Right lobe of liver (tissue), 6 donors: Measurements from ENCODE around the gene PRSS16. TPM values are rescaled to one million over a fixed set of nuclear protein-coding genes. Genes with fewer than 3 reads are reported as not detected.

Experiments
- ATAC-seq, 4 donors: fragments of 200-7000 bp; cut with Tn5 transposase; one replicate each; pipeline ENCODE4 v1.9.1; 2020; ENCODE audit warnings: mild to moderate bottlenecking in 4 of 4, moderate library complexity in 4 of 4
- DNase-seq, 3 donors: peaks; one replicate each; pipeline ENCODE4 v3.0.0-alpha.2; 2020
- H3K27ac ChIP-seq, 3 donors: fragments of 200-600 bp; one replicate each; pipeline ENCODE4 v1.8.0; 2022
- H3K27me3 ChIP-seq, 2 donors: fragments of 200-600 bp; one replicate each; pipeline ENCODE4 v1.8.0; 2022
- H3K36me3 ChIP-seq, 4 donors: fragments of 200-600 bp; sonication (generic) in 1 of 4; one replicate each; pipeline versions ENCODE4 v1.5.1 to v1.8.0; 2017 to 2022; ENCODE audit warnings: control low read depth in 1 of 4
- H3K4me1 ChIP-seq, 4 donors: fragments of 200-600 bp; sonication (generic) in 1 of 4; one replicate each; pipeline versions ENCODE4 v1.5.1 to v1.8.0; 2017 to 2022; ENCODE audit warnings: control low read depth in 1 of 4
- H3K4me3 ChIP-seq, 3 donors: fragments of 200-600 bp; one replicate each; pipeline ENCODE4 v1.8.0; 2022
- H3K9me3 ChIP-seq, 4 donors: fragments of 200-600 bp; sonication (generic) in 1 of 4; one replicate each; pipeline versions ENCODE4 v1.5.1 to v1.8.0; 2017 to 2022; ENCODE audit warnings: control low read depth in 1 of 4
- POLR2A ChIP-seq: fragments of 450-650 bp; IDR thresholded peaks from one replicate; pipeline ENCODE4 v1.6.1; 2017; ENCODE audit warnings: antibody characterized with exemption, mild to moderate bottlenecking
- WGBS: methylation state at CpG from one replicate; pipeline ENCODE4 v1.1.6; 2018; ENCODE audit warnings: low coverage, low lambda C conversion rate; ENCODE audit not compliant: insufficient coverage; ENCODE audit errors: missing lambda C conversion rate; 5-methylcytosine and 5-hydroxymethylcytosine counted together
- intact Hi-C, 2 donors: fragments of 100-400 bp; cut with DNase I; formaldehyde crosslinking; loops; one replicate each; pipeline versions ENCODE4 v1.11.2 to v1.14.1; 2022
- total RNA-seq, 6 experiments: library from RNA; depleted of rRNA in 2 of 6; stranded (reverse); fragments of >200 nt in 2 of 6; fragmentation: NEBNext Ultra II Directional in 3 of 6; extraction: Animal tissue kit (Norgen Biotek cat#: 25700) in 3 of 6; gene quantifications; one replicate each; pipeline versions ENCODE4 v1.1.0 to v1.2.4, GENCODE V29; 2016 to 2023
- TF ChIP-seq, protein P1 (sequence below), 4 donors: fragments of 200-600 bp in 3 of 4; fragments of 450-650 bp in 1 of 4; IDR thresholded peaks; one replicate each; pipeline versions ENCODE4 v1.5.1 to v1.8.0; 2016 to 2022; ENCODE audit warnings: antibody characterized with exemption in 4 of 4, mild to moderate bottlenecking in 2 of 4
- donor health status: DM: no; HTN: yes; CAD: no.
- donor health status: DM: no; HTN: no; CAD: no.
- donor health status: DM: no; HTN: no; CAD: no.
- donor health status: DM: no; HTN: yes; CAD: no.
- donor health status: DM: no; HTN: yes; CAD: no.

Gene PRSS16
- total RNA-seq, 6 experiments from 2014 or later = 0.29 to 0.37 TPM; not detected in 4

DNA sequence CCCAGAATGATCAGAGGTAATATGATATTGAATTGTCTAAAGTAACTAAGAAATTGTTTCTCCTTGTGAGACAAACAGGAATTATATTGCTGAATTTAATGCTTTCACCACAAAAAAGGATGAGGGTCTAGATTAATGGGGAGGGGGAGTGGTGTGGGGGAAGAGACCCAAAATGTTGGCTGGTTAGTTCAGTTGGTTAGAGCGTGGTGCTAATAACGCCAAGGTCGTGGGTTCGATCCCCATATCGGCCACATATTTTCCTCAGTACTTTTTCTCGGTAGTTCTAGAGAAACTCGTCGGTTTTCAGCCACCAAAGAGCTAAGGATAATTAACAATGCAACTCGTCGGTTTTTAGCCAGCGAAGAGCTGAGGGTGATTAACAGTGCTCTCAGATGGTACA lies 26.3 kb downstream of the PRSS16 start:
- DNase-seq (no peak), ATAC-seq (no peak)
- Histone ChIP-seq H3K27ac (no peak overlapping the region), H3K9me3 (no peaks in the 10 kb centered on the region), H3K4me1 (no peaks in the 10 kb centered on the region), H3K4me3 (no peak overlapping the region), H3K36me3 (no peaks in the 10 kb centered on the region), H3K27me3 (peaks cover 0 to 36% of the 10 kb centered on the region in 2 donors)
- WGBS = 60% methylated on average over 11 of the region's 11 CpGs
- no peak for TF ChIP-seq POLR2A
- TF ChIP-seq, protein P1, sequence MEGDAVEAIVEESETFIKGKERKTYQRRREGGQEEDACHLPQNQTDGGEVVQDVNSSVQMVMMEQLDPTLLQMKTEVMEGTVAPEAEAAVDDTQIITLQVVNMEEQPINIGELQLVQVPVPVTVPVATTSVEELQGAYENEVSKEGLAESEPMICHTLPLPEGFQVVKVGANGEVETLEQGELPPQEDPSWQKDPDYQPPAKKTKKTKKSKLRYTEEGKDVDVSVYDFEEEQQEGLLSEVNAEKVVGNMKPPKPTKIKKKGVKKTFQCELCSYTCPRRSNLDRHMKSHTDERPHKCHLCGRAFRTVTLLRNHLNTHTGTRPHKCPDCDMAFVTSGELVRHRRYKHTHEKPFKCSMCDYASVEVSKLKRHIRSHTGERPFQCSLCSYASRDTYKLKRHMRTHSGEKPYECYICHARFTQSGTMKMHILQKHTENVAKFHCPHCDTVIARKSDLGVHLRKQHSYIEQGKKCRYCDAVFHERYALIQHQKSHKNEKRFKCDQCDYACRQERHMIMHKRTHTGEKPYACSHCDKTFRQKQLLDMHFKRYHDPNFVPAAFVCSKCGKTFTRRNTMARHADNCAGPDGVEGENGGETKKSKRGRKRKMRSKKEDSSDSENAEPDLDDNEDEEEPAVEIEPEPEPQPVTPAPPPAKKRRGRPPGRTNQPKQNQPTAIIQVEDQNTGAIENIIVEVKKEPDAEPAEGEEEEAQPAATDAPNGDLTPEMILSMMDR (IDR thresholded peaks at IDR 0.05) = no peak
- intact Hi-C loops = no loop called here

DNA sequence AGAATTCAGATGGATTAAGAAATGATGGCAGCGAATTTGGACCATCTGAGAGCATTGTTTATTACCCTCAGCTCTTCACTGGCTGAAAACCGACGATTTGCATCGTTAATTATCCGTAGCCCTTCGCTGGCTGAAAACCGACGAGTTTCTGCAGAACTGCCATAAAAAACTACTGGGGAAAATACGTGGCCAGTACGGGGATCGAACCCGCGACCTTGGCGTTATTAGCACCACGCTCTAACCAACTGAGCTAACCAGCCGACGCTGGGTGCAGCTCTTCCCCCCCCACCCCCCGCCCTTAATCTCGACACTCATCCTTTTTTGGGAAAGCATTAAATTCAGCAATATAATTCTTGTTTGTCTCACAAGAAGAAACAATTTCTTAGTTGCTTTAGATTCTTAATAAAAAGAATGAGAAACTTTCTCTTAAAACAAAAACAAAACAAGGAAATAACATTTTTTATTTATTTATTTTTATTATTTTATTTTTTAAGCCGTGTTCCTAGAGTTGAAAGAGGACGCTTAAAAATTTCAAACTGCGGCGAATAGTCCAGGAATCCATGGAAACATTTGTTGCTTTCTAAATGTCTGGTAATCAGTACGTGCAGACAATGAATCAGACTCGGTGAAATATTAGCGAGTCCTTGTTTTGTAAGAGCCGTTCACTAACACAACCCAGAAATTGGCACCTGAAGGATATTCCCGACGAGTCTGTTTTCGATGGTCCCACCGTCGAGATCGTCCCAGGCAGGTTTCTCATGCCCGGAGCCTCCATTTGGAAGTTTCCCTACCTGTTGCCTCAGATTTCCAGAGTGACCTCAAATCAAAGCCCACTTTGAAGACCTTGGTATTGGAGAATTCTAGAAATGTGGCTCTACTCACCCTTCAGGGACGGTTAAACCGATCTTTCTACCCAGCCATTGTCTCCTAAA lies 27.8 kb downstream of the PRSS16 start:
- WGBS = 18% methylated on average over 34 of the region's 36 CpGs
- H3K36me3 ChIP-seq = no peaks in the 10 kb centered on the region
- H3K27me3 ChIP-seq = peaks cover 0 to 36% of the 10 kb centered on the region in 2 donors
- no peak overlapping the region for H3K27ac ChIP-seq
- TF ChIP-seq, protein P1 (IDR thresholded peaks at IDR 0.05) = no peak
- no peak overlapping the region for H3K4me3 ChIP-seq
- DNase-seq (no peak), ATAC-seq (no peak)
- H3K4me1 ChIP-seq = no peaks in the 10 kb centered on the region
- intact Hi-C loops = no loop called here
- no peaks in the 10 kb centered on the region for H3K9me3 ChIP-seq

DNA sequence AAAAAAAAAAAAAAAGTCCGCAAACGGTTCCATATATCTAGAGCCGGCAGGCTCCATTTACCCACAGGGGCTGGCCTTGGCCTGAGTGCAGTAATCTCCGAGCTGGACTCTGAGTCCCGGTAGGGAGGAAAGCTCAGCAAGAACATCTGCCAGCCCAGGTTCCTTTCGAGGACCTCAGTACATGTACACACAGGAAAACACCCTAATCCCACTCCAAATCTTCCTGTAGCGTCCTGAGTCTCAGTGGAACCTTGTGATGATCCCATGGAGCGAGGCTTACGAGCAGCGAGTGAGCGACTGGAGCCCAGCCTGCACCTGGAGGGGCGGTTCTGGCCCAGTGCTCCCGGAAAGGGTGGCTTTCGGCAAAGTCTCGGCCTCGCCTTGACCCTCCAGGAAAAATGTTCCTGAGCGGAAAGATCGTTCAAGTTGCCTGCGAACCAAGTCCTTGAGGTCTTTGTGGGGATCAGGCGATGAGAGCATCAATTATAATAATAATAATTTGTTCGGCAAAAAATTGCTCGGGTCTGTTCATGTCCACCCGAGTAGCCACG lies 32.1 kb downstream of the PRSS16 start:
- no peaks in the 10 kb centered on the region for H3K4me1 ChIP-seq
- no peak for ATAC-seq
- peaks cover 4 to 53% of the 10 kb centered on the region in 2 donors for H3K27me3 ChIP-seq
- intact Hi-C loops = no loop called here
- no peak for DNase-seq
- no peak overlapping the region for H3K27ac ChIP-seq
- TF ChIP-seq POLR2A = no peak
- TF ChIP-seq, protein P1 (IDR thresholded peaks at IDR 0.05) = no peak
- H3K4me3 ChIP-seq = no peak overlapping the region
- no peaks in the 10 kb centered on the region for H3K36me3 ChIP-seq
- 3% methylated on average over 16 of the region's 24 CpGs for WGBS
- no peaks in the 10 kb centered on the region for H3K9me3 ChIP-seq

DNA sequence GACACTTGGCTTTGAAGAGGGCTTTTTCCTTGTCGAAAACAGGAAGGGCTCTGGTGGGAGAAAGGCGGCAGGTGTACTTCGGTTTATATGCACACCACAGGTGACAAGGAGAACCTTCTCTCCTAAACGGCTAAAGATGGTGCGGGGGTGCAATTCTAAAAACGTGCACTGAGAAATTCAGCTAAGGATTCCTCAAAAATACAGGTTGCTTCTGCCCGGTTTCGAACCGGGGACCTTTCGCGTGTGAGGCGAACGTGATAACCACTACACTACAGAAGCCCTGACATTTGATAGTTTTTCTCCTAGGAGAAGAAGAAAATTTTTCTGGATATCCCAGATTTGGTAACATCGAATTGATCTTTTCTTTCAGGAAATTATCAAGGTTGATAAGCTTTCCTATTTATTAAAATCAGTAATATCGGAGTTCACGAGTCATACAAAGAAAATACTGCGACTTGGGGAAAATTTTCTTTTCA lies 32.6 kb downstream of the PRSS16 start:
- WGBS = 2% methylated on average over 17 of the region's 17 CpGs
- Histone ChIP-seq H3K27me3 (peaks cover 4 to 52% of the 10 kb centered on the region in 2 donors), H3K4me1 (no peaks in the 10 kb centered on the region), H3K4me3 (no peak overlapping the region), H3K27ac (no peak overlapping the region), H3K9me3 (no peaks in the 10 kb centered on the region), H3K36me3 (no peaks in the 10 kb centered on the region)
- ATAC-seq (peak in 3 of 4 donors; percentile 27 to 53 (median 39)), DNase-seq (no peak)
- TF ChIP-seq POLR2A = no peak
- TF ChIP-seq, protein P1 (IDR thresholded peaks at IDR 0.05) = no peak
- intact Hi-C loops = no loop called here
